CD14-positive monocyte (primary cell): ENCODE results near the gene HAUS7. TPM values are rescaled to one million over a fixed set of nuclear protein-coding genes. Genes with fewer than 3 reads are reported as not detected.

Experiments
- DNase-seq, 3 donors: peaks; one replicate each; pipeline ENCODE4 v3.0.0-alpha.2; 2011 to 2022
- H2AFZ ChIP-seq: 2 replicates; pipeline ENCODE4 v1.6.0; 2012; ENCODE audit warnings: mild to moderate bottlenecking, low read depth, low read length, inconsistent platforms; ENCODE audit not compliant: insufficient read depth, poor library complexity, severe bottlenecking
- H3K27ac ChIP-seq, 2 donors: 1 replicate in 1 of 2; 2 replicates in 1 of 2; pipeline ENCODE4 v1.5.1; 2012 to 2013; ENCODE audit warnings: low read length in 2 of 2, control low read depth in 1 of 2, inconsistent platforms in 1 of 2, low read depth in 1 of 2, mild to moderate bottlenecking in 1 of 2
- H3K27me3 ChIP-seq, 2 donors: one replicate each; pipeline versions ENCODE4 v1.6.0 to v1.6.1; 2011 to 2013; ENCODE audit warnings: low read length in 2 of 2; ENCODE audit not compliant: control insufficient read depth in 2 of 2, insufficient read depth in 2 of 2
- H3K36me3 ChIP-seq, 2 donors: replicated peaks in 1 of 2; 1 replicate in 1 of 2; 2 replicates in 1 of 2; pipeline versions ENCODE4 v1.5.1 to v1.6.1; 2012 to 2013; ENCODE audit warnings: low read length in 2 of 2, control low read depth in 1 of 2, inconsistent platforms in 1 of 2, mild to moderate bottlenecking in 1 of 2; ENCODE audit not compliant: insufficient read depth in 2 of 2, control insufficient read depth in 1 of 2
- H3K4me1 ChIP-seq, 2 donors: 1 replicate in 1 of 2; 2 replicates in 1 of 2; pipeline versions ENCODE4 v1.5.1 to v1.6.1; 2012 to 2013; ENCODE audit warnings: low read length in 2 of 2, control low read depth in 1 of 2, inconsistent platforms in 1 of 2, mild to moderate bottlenecking in 1 of 2, moderate library complexity in 1 of 2; ENCODE audit not compliant: insufficient read depth in 2 of 2, control insufficient read depth in 1 of 2
- H3K4me2 ChIP-seq: replicated peaks from 2 replicates; pipeline ENCODE3; 2012; ENCODE audit warnings: low read length, moderate library complexity, mild to moderate bottlenecking; ENCODE audit not compliant: poor library complexity, severe bottlenecking; ENCODE audit errors: extremely low read depth
- H3K4me3 ChIP-seq, 3 experiments: fragments of 200-600 bp in 1 of 3; sonication (generic) in 1 of 3; replicated peaks in 1 of 3; 1 replicate in 2 of 3; 2 replicates in 1 of 3; pipeline ENCODE4 v1.5.1; 2011 to 2013; ENCODE audit warnings: low read length in 3 of 3, mild to moderate bottlenecking in 3 of 3, control low read depth in 2 of 3, low read depth in 2 of 3, inconsistent platforms in 1 of 3, moderate library complexity in 1 of 3
- H3K79me2 ChIP-seq: 2 replicates; pipeline ENCODE4 v1.6.0; 2012; ENCODE audit warnings: mild to moderate bottlenecking, control low read depth, inconsistent platforms, low read length, moderate library complexity; ENCODE audit not compliant: insufficient read depth
- H3K9ac ChIP-seq: 2 replicates; pipeline ENCODE4 v1.6.0; 2017; ENCODE audit warnings: low read length, mild to moderate bottlenecking; ENCODE audit not compliant: insufficient read depth, poor library complexity, severe bottlenecking
- H3K9me3 ChIP-seq, 2 donors: replicated peaks in 1 of 2; 1 replicate in 1 of 2; 2 replicates in 1 of 2; pipeline versions ENCODE4 v1.5.1 to v1.6.1; 2012 to 2013; ENCODE audit warnings: low read length in 2 of 2, control low read depth in 1 of 2; ENCODE audit not compliant: control insufficient read depth in 1 of 2, insufficient read depth in 1 of 2
- H4K20me1 ChIP-seq: 2 replicates; pipeline ENCODE4 v1.6.0; 2012; ENCODE audit warnings: mild to moderate bottlenecking, low read length, control low read depth, moderate library complexity; ENCODE audit not compliant: insufficient read depth
- H3K27ac Mint-ChIP-seq, 7 donors: one replicate each; pipeline ENCODE4 v1.8.0; 2020; ENCODE audit warnings: mild to moderate bottlenecking in 7 of 7, mixed read lengths in 7 of 7, moderate library complexity in 6 of 7, inconsistent platforms in 2 of 7
- H3K27me3 Mint-ChIP-seq, 3 donors: one replicate each; pipeline ENCODE4 v1.8.0; 2021 to 2022; ENCODE audit warnings: low read depth in 3 of 3, mild to moderate bottlenecking in 3 of 3, mixed read lengths in 3 of 3, moderate library complexity in 3 of 3, inconsistent platforms in 1 of 3
- H3K36me3 Mint-ChIP-seq, 2 donors: one replicate each; pipeline ENCODE4 v1.8.0; 2020; ENCODE audit warnings: mixed read lengths in 2 of 2, inconsistent platforms in 1 of 2, mild to moderate bottlenecking in 1 of 2
- H3K4me1 Mint-ChIP-seq: one replicate; pipeline ENCODE4 v1.8.0; 2020; ENCODE audit warnings: mild to moderate bottlenecking, mixed read lengths
- H3K4me3 Mint-ChIP-seq, 2 donors: one replicate each; pipeline ENCODE4 v1.8.0; 2020; ENCODE audit warnings: mild to moderate bottlenecking in 2 of 2, mixed read lengths in 2 of 2, moderate library complexity in 1 of 2
- H3K9me3 Mint-ChIP-seq, 7 donors: one replicate each; pipeline ENCODE4 v1.8.0; 2020 to 2022; ENCODE audit warnings: mixed read lengths in 7 of 7, mild to moderate bottlenecking in 6 of 7, moderate library complexity in 6 of 7, inconsistent platforms in 2 of 7
- whole genome bisulfite sequencing: methylation state at CpG from one replicate; pipeline ENCODE4 v1.1.5; 2013; ENCODE audit warnings: missing lambda C conversion rate; ENCODE audit not compliant: insufficient coverage; 5-methylcytosine and 5-hydroxymethylcytosine counted together
- intact Hi-C, 2 donors: fragments of 100-400 bp; cut with micrococcal nuclease; formaldehyde crosslinking; loops; one replicate each; pipeline versions ENCODE4 v1.15.0 to v1.15.1; 2023
- polyA plus RNA-seq, 3 donors: library from polyadenylated mRNA; depleted of rRNA in 1 of 3; unstranded in 2 of 3; stranded (reverse) in 1 of 3; fragments of 300-500 nt in 2 of 3; fragments of >200 nt in 1 of 3; fragmentation: Illumina TruSeq in 2 of 3; gene quantifications; 1 replicate in 2 of 3; 2 replicates in 1 of 3; pipeline ENCODE4 v1.2.3, GENCODE V29; 2012 to 2021
- TF ChIP-seq, protein P1 (sequence below): fragments of 200-600 bp; IDR thresholded peaks from one replicate; pipeline ENCODE4 v1.8.0; 2022; ENCODE audit warnings: antibody characterized with exemption, mild to moderate bottlenecking

Gene HAUS7
- polyA plus RNA-seq, 3 donors, result 23.8 to 37.5 (median 26.7) TPM

DNA sequence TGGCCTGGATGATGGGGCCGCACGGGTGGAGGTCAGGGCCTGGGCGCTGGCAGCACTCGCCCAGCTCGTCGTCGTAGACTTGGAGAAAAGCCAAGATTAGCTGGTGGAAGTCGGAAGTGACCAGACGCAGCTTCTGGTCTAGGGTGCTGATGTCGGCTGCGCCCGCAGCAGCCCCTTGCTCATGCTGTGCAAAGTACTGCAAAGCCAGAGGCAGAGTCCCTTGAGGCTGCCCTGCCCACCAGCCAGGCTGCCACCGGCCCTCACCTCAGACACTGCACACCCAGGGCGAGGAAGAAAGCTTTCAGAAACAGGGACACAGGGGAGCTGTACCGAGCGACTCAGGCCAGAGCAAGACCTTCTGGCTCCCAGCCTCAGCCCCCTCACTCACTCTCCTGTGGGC, 14.8 kb downstream of the HAUS7 start:
- Mint-ChIP-seq H3K36me3 (peaks cover 37 to 57% of the 10 kb centered on the region in 2 donors), H3K27me3 (peaks cover 0 to 7% (median 0%) of the 10 kb centered on the region in 3 donors), H3K9me3 (no peaks in the 10 kb centered on the region), H3K4me1 (no peaks in the 10 kb centered on the region), H3K27ac (no peak overlapping the region), H3K4me3 (no peak overlapping the region)
- Histone ChIP-seq H2AFZ (no peak overlapping the region), H3K27me3 (no peaks in the 10 kb centered on the region), H3K9ac (no peak overlapping the region), H3K4me3 (no peak overlapping the region), H4K20me1 (no peaks in the 10 kb centered on the region), H3K27ac (no peak overlapping the region), H3K79me2 (no peaks in the 10 kb centered on the region), H3K4me2 (no peak overlapping the region), H3K4me1 (no peaks in the 10 kb centered on the region), H3K36me3 (peaks cover 57 to 65% of the 10 kb centered on the region in 2 donors), H3K9me3 (no peaks in the 10 kb centered on the region)
- TF ChIP-seq, protein P1, sequence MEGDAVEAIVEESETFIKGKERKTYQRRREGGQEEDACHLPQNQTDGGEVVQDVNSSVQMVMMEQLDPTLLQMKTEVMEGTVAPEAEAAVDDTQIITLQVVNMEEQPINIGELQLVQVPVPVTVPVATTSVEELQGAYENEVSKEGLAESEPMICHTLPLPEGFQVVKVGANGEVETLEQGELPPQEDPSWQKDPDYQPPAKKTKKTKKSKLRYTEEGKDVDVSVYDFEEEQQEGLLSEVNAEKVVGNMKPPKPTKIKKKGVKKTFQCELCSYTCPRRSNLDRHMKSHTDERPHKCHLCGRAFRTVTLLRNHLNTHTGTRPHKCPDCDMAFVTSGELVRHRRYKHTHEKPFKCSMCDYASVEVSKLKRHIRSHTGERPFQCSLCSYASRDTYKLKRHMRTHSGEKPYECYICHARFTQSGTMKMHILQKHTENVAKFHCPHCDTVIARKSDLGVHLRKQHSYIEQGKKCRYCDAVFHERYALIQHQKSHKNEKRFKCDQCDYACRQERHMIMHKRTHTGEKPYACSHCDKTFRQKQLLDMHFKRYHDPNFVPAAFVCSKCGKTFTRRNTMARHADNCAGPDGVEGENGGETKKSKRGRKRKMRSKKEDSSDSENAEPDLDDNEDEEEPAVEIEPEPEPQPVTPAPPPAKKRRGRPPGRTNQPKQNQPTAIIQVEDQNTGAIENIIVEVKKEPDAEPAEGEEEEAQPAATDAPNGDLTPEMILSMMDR, result no peak
- no CpG with 5 or more reads among the region's 16 CpGs for WGBS
- intact Hi-C loops, result no loop called here
- DNase-seq, result no peak

DNA sequence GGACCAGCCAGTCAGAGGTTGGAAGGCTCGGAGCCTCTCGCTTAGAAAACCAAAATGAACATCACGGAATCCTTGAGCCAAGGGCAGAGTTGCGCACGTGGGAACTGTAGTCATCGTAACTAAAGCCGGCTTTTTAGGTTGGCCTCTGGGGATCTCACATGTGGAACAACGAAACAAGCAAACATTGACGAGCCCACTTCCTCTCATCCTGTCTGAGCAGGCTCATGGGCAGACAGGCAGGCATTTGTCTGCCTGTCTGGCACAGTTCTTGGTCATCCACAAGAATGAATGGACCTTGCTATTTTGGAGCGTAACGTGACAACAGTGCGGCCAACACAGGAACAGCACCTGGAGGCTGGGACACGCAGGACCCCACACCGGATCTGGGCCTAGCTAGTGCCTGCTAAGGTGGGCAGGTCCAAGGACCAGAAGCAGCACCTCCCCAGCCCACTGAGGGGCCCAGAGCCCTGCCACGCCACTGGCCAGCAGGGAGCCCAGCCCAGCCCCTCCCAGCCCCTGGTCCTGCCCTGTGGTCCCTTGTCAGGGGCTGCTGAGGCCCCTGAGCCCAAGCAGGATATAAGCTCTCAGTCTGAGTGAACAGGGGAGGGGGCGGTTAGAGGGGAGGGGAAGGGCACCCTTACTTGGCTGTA, 15.3 kb downstream of the HAUS7 start:
- WGBS, result 96% methylated on average over 14 of the region's 16 CpGs
- no peaks in the 10 kb centered on the region for H3K27me3 ChIP-seq
- H3K4me1 ChIP-seq, result no peaks in the 10 kb centered on the region
- no peak overlapping the region for H3K4me3 ChIP-seq
- H3K36me3 Mint-ChIP-seq, result peaks cover 38 to 55% of the 10 kb centered on the region in 2 donors
- no peak overlapping the region for H3K27ac ChIP-seq
- H2AFZ ChIP-seq, result no peak overlapping the region
- H3K4me3 Mint-ChIP-seq, result no peak overlapping the region
- no peaks in the 10 kb centered on the region for H3K9me3 ChIP-seq
- H3K4me2 ChIP-seq, result no peak overlapping the region
- no peak for DNase-seq
- peak overlapping the region in 1 of 7 donors; percentile 40 for H3K27ac Mint-ChIP-seq
- H3K36me3 ChIP-seq, result peaks cover 55 to 66% of the 10 kb centered on the region in 2 donors
- no peaks in the 10 kb centered on the region for H4K20me1 ChIP-seq
- no peaks in the 10 kb centered on the region for H3K79me2 ChIP-seq
- H3K27me3 Mint-ChIP-seq, result peaks cover 0 to 10% (median 0%) of the 10 kb centered on the region in 3 donors
- intact Hi-C loops, result no loop called here
- H3K9me3 Mint-ChIP-seq, result no peaks in the 10 kb centered on the region
- no peak overlapping the region for H3K9ac ChIP-seq
- H3K4me1 Mint-ChIP-seq, result no peaks in the 10 kb centered on the region
- TF ChIP-seq, protein P1, result no peak
